ENCODE measurements around the gene HBA2.
"Not testable (repeated sequence)": the region's sequence is repeated elsewhere in the genome, so short reads cannot be mapped to it uniquely, and the experiment has no call there.

The HBA2 gene

GRCh38 chr16:175011-175949 lies 2.6 kb downstream of the HBA2 start:
- DNase-seq (ENCODE audit: low read depth) = no peak

- not testable (repeated sequence) for DNase-seq (ENCODE audit: low read depth)
Measured at GRCh38 chr16:176006-176405, 3.3 kb downstream of the HBA2 start.

DNA sequence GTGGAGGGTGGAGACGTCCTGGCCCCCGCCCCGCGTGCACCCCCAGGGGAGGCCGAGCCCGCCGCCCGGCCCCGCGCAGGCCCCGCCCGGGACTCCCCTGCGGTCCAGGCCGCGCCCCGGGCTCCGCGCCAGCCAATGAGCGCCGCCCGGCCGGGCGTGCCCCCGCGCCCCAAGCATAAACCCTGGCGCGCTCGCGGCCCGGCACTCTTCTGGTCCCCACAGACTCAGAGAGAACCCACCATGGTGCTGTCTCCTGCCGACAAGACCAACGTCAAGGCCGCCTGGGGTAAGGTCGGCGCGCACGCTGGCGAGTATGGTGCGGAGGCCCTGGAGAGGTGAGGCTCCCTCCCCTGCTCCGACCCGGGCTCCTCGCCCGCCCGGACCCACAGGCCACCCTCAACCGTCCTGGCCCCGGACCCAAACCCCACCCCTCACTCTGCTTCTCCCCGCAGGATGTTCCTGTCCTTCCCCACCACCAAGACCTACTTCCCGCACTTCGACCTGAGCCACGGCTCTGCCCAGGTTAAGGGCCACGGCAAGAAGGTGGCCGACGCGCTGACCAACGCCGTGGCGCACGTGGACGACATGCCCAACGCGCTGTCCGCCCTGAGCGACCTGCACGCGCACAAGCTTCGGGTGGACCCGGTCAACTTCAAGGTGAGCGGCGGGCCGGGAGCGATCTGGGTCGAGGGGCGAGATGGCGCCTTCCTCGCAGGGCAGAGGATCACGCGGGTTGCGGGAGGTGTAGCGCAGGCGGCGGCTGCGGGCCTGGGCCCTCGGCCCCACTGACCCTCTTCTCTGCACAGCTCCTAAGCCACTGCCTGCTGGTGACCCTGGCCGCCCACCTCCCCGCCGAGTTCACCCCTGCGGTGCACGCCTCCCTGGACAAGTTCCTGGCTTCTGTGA lies 4.1 kb downstream of the HBA2 start, which contains the start of gene HBA1:
Gene HBA1 (plus strand): TSS at position 204 of the 906 bp plus-strand sequence. CDS start 37 bp downstream, at position 241.
- not testable (repeated sequence) for DNase-seq (ENCODE audit: low read depth)

- DNase-seq (ENCODE audit: low read depth) = no peak
Measured at GRCh38 chr16:177394-177822, 4.7 kb downstream of the HBA2 start.

DNA sequence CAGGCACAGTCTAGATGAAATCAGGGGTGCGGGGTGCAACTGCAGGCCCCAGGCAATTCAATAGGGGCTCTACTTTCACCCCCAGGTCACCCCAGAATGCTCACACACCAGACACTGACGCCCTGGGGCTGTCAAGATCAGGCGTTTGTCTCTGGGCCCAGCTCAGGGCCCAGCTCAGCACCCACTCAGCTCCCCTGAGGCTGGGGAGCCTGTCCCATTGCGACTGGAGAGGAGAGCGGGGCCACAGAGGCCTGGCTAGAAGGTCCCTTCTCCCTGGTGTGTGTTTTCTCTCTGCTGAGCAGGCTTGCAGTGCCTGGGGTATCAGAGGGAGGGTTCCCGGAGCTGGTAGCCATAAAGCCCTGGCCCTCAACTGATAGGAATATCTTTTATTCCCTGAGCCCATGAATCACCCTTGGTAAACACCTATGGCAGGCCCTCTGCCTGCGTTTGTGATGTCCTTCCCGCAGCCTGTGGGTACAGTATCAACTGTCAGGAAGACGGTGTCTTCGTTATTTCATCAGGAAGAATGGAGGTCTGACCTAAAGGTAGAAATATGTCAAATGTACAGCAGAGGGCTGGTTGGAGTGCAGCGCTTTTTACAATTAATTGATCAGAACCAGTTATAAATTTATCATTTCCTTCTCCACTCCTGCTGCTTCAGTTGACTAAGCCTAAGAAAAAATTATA lies 5.4 kb downstream of the HBA2 start:
- no peak for DNase-seq (ENCODE audit: low read depth)

- DNase-seq (ENCODE audit: low read depth) = no peak
Measured at GRCh38 chr16:178668-179015, 6.0 kb downstream of the HBA2 start.

DNA sequence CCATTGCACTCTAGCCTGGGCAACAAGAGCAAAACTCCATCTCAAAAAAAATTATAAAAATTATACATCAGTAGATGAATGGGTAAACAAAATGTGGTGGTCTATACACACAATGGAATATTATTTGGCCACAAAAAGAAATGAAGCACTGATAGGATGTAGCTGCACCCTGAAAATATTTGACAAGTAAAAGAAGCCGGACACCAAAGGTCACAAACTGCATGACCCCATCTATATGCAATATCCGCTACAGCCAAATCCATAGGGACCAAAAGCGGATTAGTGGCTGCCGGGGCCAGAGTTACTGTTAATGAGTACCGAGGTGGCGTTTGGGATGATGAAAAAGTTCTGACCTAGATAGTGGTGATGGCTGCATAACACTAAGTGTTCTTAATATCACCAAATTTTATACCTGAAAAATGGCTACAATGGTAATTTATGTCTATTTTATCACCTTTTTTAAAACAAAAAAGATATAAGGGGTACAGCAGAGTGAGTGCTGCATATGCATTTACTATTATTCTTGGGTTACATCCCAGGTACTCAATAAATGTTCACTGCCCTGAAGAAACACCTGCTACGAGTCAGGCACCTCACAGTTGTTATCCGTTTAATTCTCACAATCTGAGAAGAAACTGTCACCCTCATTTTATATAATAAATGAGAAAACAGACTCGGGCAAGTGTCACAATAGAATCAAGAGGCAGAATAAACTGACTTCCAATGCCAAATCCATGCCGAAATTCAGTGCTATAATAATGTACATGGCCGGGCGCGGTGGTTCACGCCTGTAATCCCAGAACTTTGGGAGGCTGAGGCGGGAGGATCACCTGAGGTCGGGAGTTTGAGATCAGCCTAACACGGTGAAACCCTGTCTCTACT lies 6.8 kb downstream of the HBA2 start:
- no peak for DNase-seq (ENCODE audit: low read depth)

GRCh38 chr16:180101-180675 lies 7.5 kb downstream of the HBA2 start, which contains the start of gene HBQ1:
Gene HBQ1, plus strand, starts transcription at chr16:180459. Its CDS starts 28 bp downstream, at chr16:180487.
- DNase-seq (ENCODE audit: low read depth) = peak; percentile 22

GRCh38 chr16:180681-181564 lies 8.2 kb downstream of the HBA2 start:
- peak; percentile 81 for DNase-seq (ENCODE audit: low read depth)

DNA sequence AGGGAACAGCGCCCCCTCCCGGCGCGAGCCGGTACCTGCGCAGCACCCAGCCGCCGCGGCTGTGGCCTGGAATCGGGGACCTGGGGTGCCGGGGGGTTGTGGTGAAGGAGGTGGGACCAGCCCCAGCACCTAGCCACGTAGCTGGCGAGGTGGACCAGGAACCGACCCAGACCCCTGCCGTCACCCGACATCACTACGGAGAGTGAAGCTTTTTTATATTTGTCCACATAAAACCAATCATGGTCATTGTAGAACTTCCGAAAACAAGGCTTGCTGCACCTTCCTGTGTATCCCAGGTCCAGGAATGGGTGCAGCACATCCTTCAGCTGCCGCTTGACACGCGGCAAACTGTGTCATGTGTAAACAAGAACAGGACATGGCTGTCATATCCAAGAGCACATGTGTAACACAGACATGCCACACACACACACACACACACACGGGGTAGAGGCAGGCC lies 8.9 kb downstream of the HBA2 start:
- DNase-seq (ENCODE audit: low read depth) = no peak

DNA sequence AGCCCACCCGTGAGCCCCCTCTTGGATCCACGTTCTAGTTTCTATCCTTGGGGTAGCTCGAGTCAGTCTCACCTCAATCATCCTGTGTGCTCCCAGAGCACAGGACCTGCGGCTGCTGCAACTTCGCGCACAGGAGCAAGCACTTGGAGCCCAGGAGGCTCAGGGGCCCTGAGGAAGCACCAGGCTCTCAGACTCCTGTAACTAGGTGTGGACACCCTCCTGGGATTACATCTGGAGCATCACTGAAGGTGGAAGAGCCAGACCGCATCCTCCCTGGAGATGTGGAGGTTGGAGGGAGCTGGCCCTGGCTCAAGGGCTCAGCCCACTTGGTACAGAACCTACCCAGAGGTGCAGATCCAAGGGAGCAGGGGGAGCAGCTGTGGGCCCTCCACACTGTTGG lies 10.3 kb downstream of the HBA2 start:
- DNase-seq (ENCODE audit: low read depth) = no peak

DNA sequence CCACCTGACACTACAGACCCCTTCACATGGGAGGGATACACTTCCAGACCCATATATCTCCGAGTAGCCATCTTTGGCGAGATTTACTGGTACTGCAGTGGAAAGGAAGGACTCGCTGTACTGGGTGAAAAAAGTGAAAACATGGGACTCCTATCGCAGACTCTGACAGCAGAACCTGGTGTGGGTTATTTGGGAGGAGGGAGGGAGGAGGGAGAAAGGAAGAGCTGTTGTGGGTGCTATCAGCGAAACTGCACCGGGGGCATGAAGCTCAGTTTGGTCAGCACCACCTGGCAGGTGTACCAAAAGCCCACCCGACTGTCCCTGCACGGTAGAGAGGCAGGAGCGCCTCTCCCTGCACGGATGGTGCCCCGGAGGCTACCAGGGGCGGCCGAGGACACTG lies 12.5 kb downstream of the HBA2 start:
- DNase-seq (ENCODE audit: low read depth) = no peak

DNA sequence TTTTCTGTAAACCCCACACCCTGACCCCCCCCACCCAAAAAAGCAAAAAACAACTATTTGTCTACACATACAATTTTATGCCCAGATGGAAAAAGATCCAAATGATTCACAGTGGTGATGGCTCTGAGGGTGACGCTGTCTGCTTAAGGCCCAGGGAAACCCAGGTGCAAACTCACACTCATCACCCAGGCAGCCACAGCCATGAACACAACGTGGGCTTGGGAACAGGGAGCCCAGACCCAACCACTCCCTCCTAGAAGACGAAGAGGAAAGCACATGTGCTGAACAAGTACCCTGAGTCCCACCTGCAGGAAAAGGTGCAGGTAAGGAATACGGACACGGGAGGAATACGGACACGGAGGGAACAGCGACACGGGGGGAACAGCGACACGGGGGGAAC lies 13.0 kb downstream of the HBA2 start:
- DNase-seq (ENCODE audit: low read depth) = no peak

- no peak for DNase-seq (ENCODE audit: low read depth)
Measured at GRCh38 chr16:187330-187729, 14.7 kb downstream of the HBA2 start.

GRCh38 chr16:188674-189073 lies 16.0 kb downstream of the HBA2 start:
- DNase-seq (ENCODE audit: low read depth) = peak; percentile 20

- DNase-seq (ENCODE audit: low read depth) = no peak
Measured at GRCh38 chr16:189604-190186, 17.0 kb downstream of the HBA2 start.

- DNase-seq (ENCODE audit: low read depth) = no peak
Measured at GRCh38 chr16:191831-192230, 19.2 kb downstream of the HBA2 start.

DNA sequence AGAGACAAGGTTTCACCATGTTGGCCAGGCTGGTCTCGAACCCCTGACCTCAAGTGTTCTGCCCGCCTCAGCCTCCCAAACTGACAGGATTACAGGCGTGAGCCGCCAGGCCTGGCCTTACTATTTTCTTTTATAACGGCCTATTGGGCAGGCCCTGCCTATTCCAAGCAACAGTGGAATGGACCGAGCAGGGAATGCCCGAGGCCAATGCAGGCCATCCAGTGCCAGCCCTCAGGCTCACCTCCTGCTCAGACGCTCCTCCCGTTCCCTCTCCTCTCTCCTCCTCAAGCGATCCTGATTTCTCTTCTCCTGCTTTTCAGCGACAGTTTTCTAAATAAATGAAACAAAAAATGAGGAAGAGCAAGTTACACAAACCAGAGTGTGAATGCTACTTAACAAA lies 20.0 kb downstream of the HBA2 start:
- DNase-seq (ENCODE audit: low read depth) = no peak

DNA sequence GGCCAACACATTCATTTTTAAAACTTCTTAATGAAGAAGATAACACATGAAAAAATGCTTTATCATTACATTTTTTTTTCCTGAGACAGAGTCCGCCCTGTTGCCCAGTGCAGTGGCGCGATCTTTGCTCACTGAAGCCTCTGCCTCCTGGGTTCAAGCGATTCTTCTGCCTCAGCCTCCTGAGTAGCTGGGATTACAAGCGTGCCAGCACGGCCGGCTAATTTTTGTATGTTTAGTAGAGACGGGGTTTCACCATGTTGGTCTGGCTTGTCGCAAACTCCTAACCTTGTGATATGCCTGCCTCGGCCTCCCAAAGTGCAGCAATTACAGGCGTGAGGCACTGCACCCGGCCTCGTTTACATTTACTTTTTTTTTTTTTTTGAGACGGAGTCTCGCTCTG lies 20.8 kb downstream of the HBA2 start:
- DNase-seq (ENCODE audit: low read depth) = no peak
